ENCODE measurements around the gene BRIP1. TPM values are rescaled to one million over a fixed set of nuclear protein-coding genes. Genes with fewer than 3 reads are reported as not detected.

Gene BRIP1
- total RNA-seq, 4 donors from 2014 or later, result 0.13 to 0.42 (median 0.31) TPM

DNA sequence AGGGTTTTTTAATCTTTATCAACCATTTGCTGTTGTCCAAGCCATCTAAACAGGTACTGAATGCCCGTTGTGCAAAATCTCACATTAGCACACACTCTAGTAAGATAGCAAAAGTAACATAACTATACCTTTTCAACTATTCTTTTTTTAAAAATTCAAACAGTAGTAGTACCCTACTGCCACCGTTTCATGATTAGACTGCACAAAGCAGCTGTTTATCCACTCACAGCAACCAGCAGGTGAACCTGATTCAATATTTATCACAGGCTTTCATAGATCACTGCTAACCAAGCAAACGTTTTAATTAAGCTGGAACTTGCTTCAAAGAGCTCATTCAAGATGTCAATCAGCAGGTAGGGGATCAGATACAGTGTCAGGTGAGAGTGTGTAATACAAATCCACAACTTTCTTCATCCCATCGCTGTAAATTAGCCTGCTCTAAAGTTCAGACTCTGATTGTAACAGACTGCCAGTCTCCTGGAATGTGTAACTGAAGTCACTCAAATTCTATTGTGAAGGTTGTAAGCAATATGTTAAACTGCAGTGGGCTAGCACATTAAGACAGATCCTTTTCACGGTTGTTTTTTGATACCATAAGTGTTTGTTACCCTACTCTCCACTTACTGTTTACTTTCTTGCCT is 47.3 kb downstream of the BRIP1 start:
- no peaks in the 10 kb centered on the region for H3K4me1 ChIP-seq
- no peaks in the 10 kb centered on the region for H3K27me3 ChIP-seq
- intact Hi-C loops (cut with DNase I), result no loop called here
- no peaks in the 10 kb centered on the region for H3K36me3 ChIP-seq
- TF ChIP-seq EP300 (IDR thresholded peaks at IDR 0.05) (no peak), POLR2AphosphoS5 (IDR thresholded peaks at IDR 0.05) (no peak), POLR2A (IDR thresholded peaks at IDR 0.05; ENCODE audit: low read depth) (no peak)
- TF ChIP-seq, protein P1, sequence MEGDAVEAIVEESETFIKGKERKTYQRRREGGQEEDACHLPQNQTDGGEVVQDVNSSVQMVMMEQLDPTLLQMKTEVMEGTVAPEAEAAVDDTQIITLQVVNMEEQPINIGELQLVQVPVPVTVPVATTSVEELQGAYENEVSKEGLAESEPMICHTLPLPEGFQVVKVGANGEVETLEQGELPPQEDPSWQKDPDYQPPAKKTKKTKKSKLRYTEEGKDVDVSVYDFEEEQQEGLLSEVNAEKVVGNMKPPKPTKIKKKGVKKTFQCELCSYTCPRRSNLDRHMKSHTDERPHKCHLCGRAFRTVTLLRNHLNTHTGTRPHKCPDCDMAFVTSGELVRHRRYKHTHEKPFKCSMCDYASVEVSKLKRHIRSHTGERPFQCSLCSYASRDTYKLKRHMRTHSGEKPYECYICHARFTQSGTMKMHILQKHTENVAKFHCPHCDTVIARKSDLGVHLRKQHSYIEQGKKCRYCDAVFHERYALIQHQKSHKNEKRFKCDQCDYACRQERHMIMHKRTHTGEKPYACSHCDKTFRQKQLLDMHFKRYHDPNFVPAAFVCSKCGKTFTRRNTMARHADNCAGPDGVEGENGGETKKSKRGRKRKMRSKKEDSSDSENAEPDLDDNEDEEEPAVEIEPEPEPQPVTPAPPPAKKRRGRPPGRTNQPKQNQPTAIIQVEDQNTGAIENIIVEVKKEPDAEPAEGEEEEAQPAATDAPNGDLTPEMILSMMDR (IDR thresholded peaks at IDR 0.05), result no peak
- no peaks in the 10 kb centered on the region for H3K9me3 ChIP-seq
- H3K27ac ChIP-seq (replicated peaks in 1 of 4), result no peak overlapping the region
- 70% methylated on average over 5 of the region's 5 CpGs for WGBS
- no peak for DNase-seq (ENCODE audit: extremely low spot score)
- no peak overlapping the region for H3K4me3 ChIP-seq

DNA sequence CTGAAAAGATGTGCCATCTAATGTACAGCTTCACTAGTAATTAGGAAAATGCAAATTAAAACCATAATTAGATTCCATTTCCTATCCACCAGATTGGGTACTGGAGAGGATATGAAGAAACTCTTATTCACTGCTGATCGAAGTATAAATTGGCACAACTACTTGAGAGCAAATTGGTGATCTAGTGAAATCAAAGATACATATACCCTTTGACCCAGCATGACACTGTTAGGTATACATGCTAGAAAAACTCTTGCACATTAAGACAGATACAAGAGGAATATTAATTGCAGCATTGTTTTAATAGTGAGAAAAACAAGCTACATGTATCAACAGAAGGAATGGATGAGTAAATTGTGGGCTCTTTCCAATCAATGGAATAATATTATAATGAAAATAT is 48.8 kb downstream of the BRIP1 start:
- Histone ChIP-seq H3K4me3 (no peak overlapping the region), H3K36me3 (no peaks in the 10 kb centered on the region), H3K4me1 (no peaks in the 10 kb centered on the region), H3K27me3 (no peaks in the 10 kb centered on the region), H3K27ac (replicated peaks in 1 of 4) (no peak overlapping the region), H3K9me3 (no peaks in the 10 kb centered on the region)
- intact Hi-C loops (cut with DNase I), result no loop called here
- WGBS, result 96% methylated on average over 1 of the region's 1 CpG
- DNase-seq (ENCODE audit: extremely low spot score), result no peak
- no peak for TF ChIP-seq POLR2AphosphoS5 (IDR thresholded peaks at IDR 0.05)
- TF ChIP-seq, protein P1 (IDR thresholded peaks at IDR 0.05), result no peak
- TF ChIP-seq POLR2A (IDR thresholded peaks at IDR 0.05; ENCODE audit: low read depth), result no peak
- TF ChIP-seq EP300 (IDR thresholded peaks at IDR 0.05), result no peak

DNA sequence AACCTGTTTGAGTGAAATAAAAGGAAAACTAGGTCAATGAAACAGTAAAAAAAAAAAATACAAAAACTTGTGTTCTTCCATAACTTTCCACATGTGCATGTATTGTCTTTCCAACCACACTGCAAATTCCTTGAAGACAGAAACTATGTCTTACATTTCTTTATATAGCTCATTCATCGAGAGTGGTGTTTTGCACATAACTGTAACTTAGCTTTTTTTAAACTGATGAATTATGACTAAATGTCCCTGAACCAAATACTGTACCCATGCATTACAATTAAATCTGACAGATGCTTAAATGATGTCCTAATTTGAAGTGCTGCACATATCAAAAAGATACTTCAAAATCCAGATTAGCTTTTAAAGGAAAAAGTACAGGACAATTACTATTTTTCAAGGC is 50.1 kb downstream of the BRIP1 start:
- H3K9me3 ChIP-seq, result no peaks in the 10 kb centered on the region

DNA sequence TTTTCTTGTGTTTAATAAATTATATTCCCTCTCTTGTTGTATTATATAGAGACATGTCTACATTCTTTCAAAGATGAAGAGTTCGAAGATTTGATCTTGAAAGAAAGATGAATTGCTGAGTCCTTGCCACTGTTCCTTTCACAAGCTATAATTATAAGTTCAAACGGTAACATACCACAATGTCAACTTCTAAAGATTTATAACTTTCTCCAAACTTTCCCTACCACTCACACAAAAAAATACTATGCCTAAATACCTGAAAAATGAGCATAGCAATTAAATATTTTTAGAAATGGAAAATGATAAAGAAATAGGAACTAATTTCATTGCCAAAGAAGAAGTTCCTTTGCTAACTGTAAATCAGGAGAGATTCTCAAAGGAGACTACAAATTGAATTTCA is 50.6 kb downstream of the BRIP1 start:
- no peaks in the 10 kb centered on the region for H3K9me3 ChIP-seq
- WGBS, result 46% methylated on average over 2 of the region's 2 CpGs
- intact Hi-C loops (cut with DNase I), result no loop called here
- TF ChIP-seq EP300 (IDR thresholded peaks at IDR 0.05) (no peak), POLR2AphosphoS5 (IDR thresholded peaks at IDR 0.05) (no peak), POLR2A (IDR thresholded peaks at IDR 0.05; ENCODE audit: low read depth) (no peak)
- TF ChIP-seq, protein P1 (IDR thresholded peaks at IDR 0.05), result no peak
- no peak overlapping the region for H3K27ac ChIP-seq (replicated peaks in 1 of 4)
- no peaks in the 10 kb centered on the region for H3K4me1 ChIP-seq
- H3K36me3 ChIP-seq, result no peaks in the 10 kb centered on the region
- H3K27me3 ChIP-seq, result no peaks in the 10 kb centered on the region
- no peak for DNase-seq (ENCODE audit: extremely low spot score)
- H3K4me3 ChIP-seq, result no peak overlapping the region

More for the DNA sequence above, 50.1 kb downstream of the BRIP1 start:
- no peaks in the 10 kb centered on the region for H3K27me3 ChIP-seq
- 50% methylated on average over 1 of the region's 1 CpG for WGBS
- no peak overlapping the region for H3K27ac ChIP-seq (replicated peaks in 1 of 4)
- no peak for TF ChIP-seq EP300 (IDR thresholded peaks at IDR 0.05)
- TF ChIP-seq POLR2AphosphoS5 (IDR thresholded peaks at IDR 0.05), result no peak
- no peak for TF ChIP-seq POLR2A (IDR thresholded peaks at IDR 0.05; ENCODE audit: low read depth)
- TF ChIP-seq, protein P1 (IDR thresholded peaks at IDR 0.05), result no peak
- no peaks in the 10 kb centered on the region for H3K4me1 ChIP-seq
- no peak for DNase-seq (ENCODE audit: extremely low spot score)
- no peaks in the 10 kb centered on the region for H3K36me3 ChIP-seq
- H3K4me3 ChIP-seq, result no peak overlapping the region
- intact Hi-C loops (cut with DNase I), result no loop called here
